Keratinocyte (primary cell): ENCODE data around the gene KBTBD12. TPM values are rescaled to one million over a fixed set of nuclear protein-coding genes. Genes with fewer than 3 reads are reported as not detected.

Experiments used
- DNase-seq: peaks from one replicate; pipeline ENCODE4 v3.0.0-alpha.2; 2011; ENCODE audit warnings: low read depth, missing footprints, low spot score
- FAIRE-seq: peaks from 2 replicates; lab custom pipeline; 2011; peaks lifted over from hg19 to GRCh38; lab: Jason Lieb, UNC
- H2AFZ ChIP-seq: 2 replicates; pipeline ENCODE4 v1.6.0; 2012; ENCODE audit warnings: low read length, control low read depth, inconsistent platforms; ENCODE audit not compliant: control insufficient read depth
- H3K27ac ChIP-seq: 2 replicates; pipeline ENCODE4 v1.5.1; 2011; ENCODE audit warnings: low read length; ENCODE audit not compliant: control insufficient read depth, insufficient read depth
- H3K27me3 ChIP-seq: 3 replicates; pipeline ENCODE4 v1.6.0; 2011; ENCODE audit warnings: low read length; ENCODE audit not compliant: control insufficient read depth, insufficient read depth; ENCODE audit errors: extremely low read depth
- H3K36me3 ChIP-seq, 2 experiments: 2 replicates in 1 of 2; 3 replicates in 1 of 2; pipeline ENCODE4 v1.5.1; 2011; ENCODE audit warnings: low read length in 2 of 2, mild to moderate bottlenecking in 1 of 2; ENCODE audit not compliant: control insufficient read depth in 2 of 2, insufficient read depth in 2 of 2; ENCODE audit errors: extremely low read depth in 1 of 2
- H3K4me1 ChIP-seq: 3 replicates; pipeline ENCODE4 v1.5.1; 2011; ENCODE audit warnings: low read length; ENCODE audit not compliant: control insufficient read depth, insufficient read depth; ENCODE audit errors: extremely low read depth
- H3K4me2 ChIP-seq: 3 replicates; pipeline ENCODE4 v1.6.0; 2011; ENCODE audit warnings: low read depth, low read length; ENCODE audit not compliant: control insufficient read depth, insufficient read depth; ENCODE audit errors: extremely low read depth
- H3K4me3 ChIP-seq, 3 experiments: fragments of 200-600 bp in 1 of 3; sonication (generic) in 1 of 3; 2 replicates in 2 of 3; 3 replicates in 1 of 3; pipeline ENCODE4 v1.5.1; 2011 to 2016; ENCODE audit warnings: low read length in 3 of 3, mild to moderate bottlenecking in 3 of 3, control low read depth in 2 of 3, inconsistent platforms in 1 of 3, low read depth in 1 of 3, mixed read lengths in 1 of 3, mixed run types in 1 of 3, moderate library complexity in 1 of 3; ENCODE audit not compliant: control insufficient read depth in 2 of 3, insufficient read depth in 2 of 3; ENCODE audit errors: extremely low read depth in 1 of 3
- H3K79me2 ChIP-seq: 2 replicates; pipeline ENCODE4 v1.6.0; 2012; ENCODE audit warnings: low read length; ENCODE audit not compliant: control insufficient read depth, insufficient read depth
- H3K9ac ChIP-seq: 3 replicates; pipeline ENCODE4 v1.6.0; 2011; ENCODE audit warnings: low read length; ENCODE audit not compliant: control insufficient read depth, insufficient read depth; ENCODE audit errors: extremely low read depth
- H3K9me1 ChIP-seq: 3 replicates; pipeline ENCODE4 v1.6.0; 2011; ENCODE audit warnings: low read length; ENCODE audit not compliant: control insufficient read depth, insufficient read depth; ENCODE audit errors: extremely low read depth
- H3K9me3 ChIP-seq: 2 replicates; pipeline ENCODE4 v1.5.1; 2012; ENCODE audit warnings: low read depth, low read length; ENCODE audit not compliant: control insufficient read depth
- H4K20me1 ChIP-seq: 3 replicates; pipeline ENCODE4 v1.6.0; 2011; ENCODE audit warnings: low read length; ENCODE audit not compliant: control insufficient read depth, insufficient read depth; ENCODE audit errors: extremely low read depth
- EZH2 ChIP-seq: IDR thresholded peaks from one replicate; pipeline ENCODE4 v1.6.1; 2012; ENCODE audit warnings: inconsistent platforms, mild to moderate bottlenecking, low read length, moderate library complexity
- dilution Hi-C: fragments of 300-500 bp; cut with MboI; formaldehyde crosslinking; loops from one replicate; pipeline ENCODE4 v1.7.0; 2020; ENCODE audit warnings: low sequenced_read_pairs; ENCODE audit not compliant: extremely low pct_ligation_motif_present
- polyA plus RNA-seq, 5 experiments: library from polyadenylated mRNA; depleted of rRNA in 3 of 5; stranded (reverse) in 3 of 5; stranded (forward) in 1 of 5; unstranded in 1 of 5; fragments of >200 nt; gene quantifications; 1 replicate in 1 of 5; 2 replicates in 3 of 5; 3 replicates in 1 of 5; pipeline versions ENCODE4 v1.2.1 to v1.2.3, GENCODE V29; 2011 to 2012; ENCODE audit warnings: missing spikeins in 2 of 5, low read depth in 1 of 5, low replicate concordance in 1 of 5
- TF ChIP-seq, protein P1 (sequence below), 3 experiments: IDR thresholded peaks in 1 of 3; conservative IDR thresholded peaks in 1 of 3; optimal IDR thresholded peaks in 1 of 3; 2 replicates in 2 of 3; 3 replicates in 1 of 3; pipeline versions ENCODE3 to v1.5.1; 2011; ENCODE audit warnings: low read length in 3 of 3, mild to moderate bottlenecking in 3 of 3, moderate library complexity in 2 of 3, control low read depth in 1 of 3, inconsistent platforms in 1 of 3; ENCODE audit not compliant: insufficient read depth in 2 of 3; ENCODE audit errors: extremely low read depth in 1 of 3

The KBTBD12 gene
- polyA plus RNA-seq, 1 donor (not counting 4 experiments of a cell fraction or from before 2014, with no cell fraction given): not detected

DNA sequence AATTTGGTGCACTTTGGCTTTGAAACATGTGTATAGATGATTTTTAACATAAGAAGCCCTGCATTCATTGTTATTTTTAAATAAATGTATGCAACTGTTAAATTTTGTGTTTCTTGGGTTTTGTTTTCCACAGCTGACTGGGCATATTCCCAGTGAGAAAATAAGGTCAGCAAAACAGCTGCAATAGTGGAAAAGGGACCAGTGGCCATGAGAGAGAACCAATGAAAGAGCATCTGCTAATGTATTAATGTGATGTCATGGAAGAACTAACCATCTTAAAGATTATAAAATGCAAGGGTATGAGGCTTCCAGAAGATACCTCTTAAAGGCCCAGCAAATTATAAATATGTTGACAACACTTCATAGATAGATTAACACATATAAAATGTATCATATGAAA is 31.0 kb upstream of the KBTBD12 start:
- Histone ChIP-seq H3K4me1 (peaks cover 6% of the 10 kb centered on the region), H3K9me1 (no peaks in the 10 kb centered on the region), H2AFZ (no peak overlapping the region), H3K9me3 (no peaks in the 10 kb centered on the region), H3K36me3 (no peaks in the 10 kb centered on the region), H3K27ac (no peak overlapping the region), H3K4me3 (no peak overlapping the region), H3K27me3 (no peaks in the 10 kb centered on the region), H4K20me1 (no peaks in the 10 kb centered on the region), H3K9ac (no peak overlapping the region), H3K79me2 (no peaks in the 10 kb centered on the region), H3K4me2 (no peak overlapping the region)
- DNase-seq (no peak), FAIRE-seq (no peak)
- dilution Hi-C loops: no loop called here
- TF ChIP-seq, protein P1, sequence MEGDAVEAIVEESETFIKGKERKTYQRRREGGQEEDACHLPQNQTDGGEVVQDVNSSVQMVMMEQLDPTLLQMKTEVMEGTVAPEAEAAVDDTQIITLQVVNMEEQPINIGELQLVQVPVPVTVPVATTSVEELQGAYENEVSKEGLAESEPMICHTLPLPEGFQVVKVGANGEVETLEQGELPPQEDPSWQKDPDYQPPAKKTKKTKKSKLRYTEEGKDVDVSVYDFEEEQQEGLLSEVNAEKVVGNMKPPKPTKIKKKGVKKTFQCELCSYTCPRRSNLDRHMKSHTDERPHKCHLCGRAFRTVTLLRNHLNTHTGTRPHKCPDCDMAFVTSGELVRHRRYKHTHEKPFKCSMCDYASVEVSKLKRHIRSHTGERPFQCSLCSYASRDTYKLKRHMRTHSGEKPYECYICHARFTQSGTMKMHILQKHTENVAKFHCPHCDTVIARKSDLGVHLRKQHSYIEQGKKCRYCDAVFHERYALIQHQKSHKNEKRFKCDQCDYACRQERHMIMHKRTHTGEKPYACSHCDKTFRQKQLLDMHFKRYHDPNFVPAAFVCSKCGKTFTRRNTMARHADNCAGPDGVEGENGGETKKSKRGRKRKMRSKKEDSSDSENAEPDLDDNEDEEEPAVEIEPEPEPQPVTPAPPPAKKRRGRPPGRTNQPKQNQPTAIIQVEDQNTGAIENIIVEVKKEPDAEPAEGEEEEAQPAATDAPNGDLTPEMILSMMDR (optimal IDR thresholded peaks at IDR 0.05 in 1 of 3, IDR thresholded peaks at IDR 0.05 in 1 of 3, conservative IDR thresholded peaks at IDR 0.05 in 1 of 3; ENCODE audit: extremely low read depth in 1 of 3, insufficient read depth in 2 of 3, low read length in 3 of 3): no peak
- no peak for TF ChIP-seq EZH2

- Histone ChIP-seq H3K9ac (no peak overlapping the region), H3K4me1 (peaks cover 6% of the 10 kb centered on the region), H3K27ac (no peak overlapping the region), H3K27me3 (no peaks in the 10 kb centered on the region), H2AFZ (peak overlapping the region; percentile 4), H3K36me3 (no peaks in the 10 kb centered on the region), H3K9me1 (no peaks in the 10 kb centered on the region), H4K20me1 (no peaks in the 10 kb centered on the region), H3K4me3 (no peak overlapping the region), H3K9me3 (peaks cover 4% of the 10 kb centered on the region), H3K79me2 (no peaks in the 10 kb centered on the region), H3K4me2 (no peak overlapping the region)
- DNase-seq (no peak), FAIRE-seq (no peak)
- dilution Hi-C loops: no loop called here
- TF ChIP-seq, protein P1 (optimal IDR thresholded peaks at IDR 0.05 in 1 of 3, IDR thresholded peaks at IDR 0.05 in 1 of 3, conservative IDR thresholded peaks at IDR 0.05 in 1 of 3; ENCODE audit: extremely low read depth in 1 of 3, insufficient read depth in 2 of 3, low read length in 3 of 3): no peak
- no peak for TF ChIP-seq EZH2
These were observed 28.6 kb upstream of the KBTBD12 start for GRCh38 chr3:127886231-127886955.
